ENCODE measurements around the gene FGFR3. TPM values are rescaled to one million over a fixed set of nuclear protein-coding genes. Genes with fewer than 3 reads are reported as not detected.

The FGFR3 gene
- total RNA-seq, 3 donors from 2014 or later (not counting 1 experiment from before 2014, with no cell fraction given), result not detected

DNA sequence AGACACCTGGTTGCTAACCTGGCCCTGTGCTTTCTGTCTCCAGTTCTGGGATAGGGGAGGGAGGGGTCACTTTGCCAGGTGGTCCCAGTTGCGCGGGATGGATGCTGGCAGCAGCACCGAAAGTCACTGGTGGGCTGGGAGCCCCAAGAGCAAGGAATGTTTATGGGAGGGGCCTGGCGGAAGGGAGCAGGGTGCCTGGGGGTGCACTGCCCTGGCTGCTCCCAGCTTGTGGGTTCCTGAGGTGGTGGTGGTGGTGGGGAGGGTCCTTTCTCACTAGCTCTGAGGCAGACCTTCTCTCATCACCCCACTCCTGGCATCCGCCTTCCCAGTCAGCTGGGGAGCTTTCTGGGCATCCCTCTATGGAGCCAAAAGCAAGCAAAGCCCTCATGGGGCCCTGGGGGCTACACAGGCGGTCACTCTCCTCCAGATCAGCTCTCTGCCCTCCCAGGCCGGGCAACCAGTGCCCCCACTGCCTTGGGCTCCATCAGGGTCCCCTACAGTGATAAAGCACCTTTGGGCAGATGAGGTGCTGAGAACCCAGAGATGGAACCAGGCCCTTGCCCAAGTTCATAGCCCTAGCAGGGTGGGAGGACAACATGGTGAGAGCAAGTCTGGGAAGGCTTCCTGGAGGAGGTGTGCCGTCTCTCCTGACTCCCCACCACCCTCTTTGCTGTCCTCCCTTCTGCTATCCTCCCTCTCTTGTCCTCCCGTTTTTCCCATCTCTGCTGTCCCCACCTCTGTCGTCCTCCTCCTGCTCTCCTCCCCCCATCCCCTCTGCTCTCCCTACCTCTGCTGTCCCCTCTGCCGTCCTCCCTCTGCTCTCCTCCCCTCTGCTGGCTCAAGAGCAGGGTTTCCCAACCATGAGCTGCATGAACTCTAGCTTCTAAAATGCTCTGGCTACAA is 16.0 kb downstream of the FGFR3 start:
- no peak overlapping the region for H3K4me3 Mint-ChIP-seq
- TF ChIP-seq, protein P1, sequence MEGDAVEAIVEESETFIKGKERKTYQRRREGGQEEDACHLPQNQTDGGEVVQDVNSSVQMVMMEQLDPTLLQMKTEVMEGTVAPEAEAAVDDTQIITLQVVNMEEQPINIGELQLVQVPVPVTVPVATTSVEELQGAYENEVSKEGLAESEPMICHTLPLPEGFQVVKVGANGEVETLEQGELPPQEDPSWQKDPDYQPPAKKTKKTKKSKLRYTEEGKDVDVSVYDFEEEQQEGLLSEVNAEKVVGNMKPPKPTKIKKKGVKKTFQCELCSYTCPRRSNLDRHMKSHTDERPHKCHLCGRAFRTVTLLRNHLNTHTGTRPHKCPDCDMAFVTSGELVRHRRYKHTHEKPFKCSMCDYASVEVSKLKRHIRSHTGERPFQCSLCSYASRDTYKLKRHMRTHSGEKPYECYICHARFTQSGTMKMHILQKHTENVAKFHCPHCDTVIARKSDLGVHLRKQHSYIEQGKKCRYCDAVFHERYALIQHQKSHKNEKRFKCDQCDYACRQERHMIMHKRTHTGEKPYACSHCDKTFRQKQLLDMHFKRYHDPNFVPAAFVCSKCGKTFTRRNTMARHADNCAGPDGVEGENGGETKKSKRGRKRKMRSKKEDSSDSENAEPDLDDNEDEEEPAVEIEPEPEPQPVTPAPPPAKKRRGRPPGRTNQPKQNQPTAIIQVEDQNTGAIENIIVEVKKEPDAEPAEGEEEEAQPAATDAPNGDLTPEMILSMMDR (IDR thresholded peaks at IDR 0.05), result no peak
- no peak overlapping the region for H3K27ac Mint-ChIP-seq
- H3K9me3 ChIP-seq (ENCODE audit: control insufficient read depth, insufficient read depth, low read length), result no peaks in the 10 kb centered on the region
- 94% methylated on average over 11 of the region's 11 CpGs for WGBS (ENCODE audit: insufficient coverage)
- no peak overlapping the region for H3K27ac ChIP-seq (ENCODE audit: low read length)
- no peaks in the 10 kb centered on the region for H3K27me3 Mint-ChIP-seq (ENCODE audit: low read depth in 2 of 2)
- H3K4me1 Mint-ChIP-seq, result no peaks in the 10 kb centered on the region
- no peaks in the 10 kb centered on the region for H3K27me3 ChIP-seq (ENCODE audit: control insufficient read depth, insufficient read depth, low read length)
- H3K4me3 ChIP-seq (ENCODE audit: low read length), result no peak overlapping the region
- no peaks in the 10 kb centered on the region for H3K36me3 Mint-ChIP-seq
- H3K4me1 ChIP-seq (ENCODE audit: control insufficient read depth, insufficient read depth, low read length), result no peaks in the 10 kb centered on the region
- intact Hi-C loops (cut with micrococcal nuclease), result no loop called here
- H3K9me3 Mint-ChIP-seq, result no peaks in the 10 kb centered on the region
- ATAC-seq, result no peak
- no peak for DNase-seq
- H3K36me3 ChIP-seq (ENCODE audit: control insufficient read depth, insufficient read depth, low read length), result peaks cover 5% of the 10 kb centered on the region

DNA sequence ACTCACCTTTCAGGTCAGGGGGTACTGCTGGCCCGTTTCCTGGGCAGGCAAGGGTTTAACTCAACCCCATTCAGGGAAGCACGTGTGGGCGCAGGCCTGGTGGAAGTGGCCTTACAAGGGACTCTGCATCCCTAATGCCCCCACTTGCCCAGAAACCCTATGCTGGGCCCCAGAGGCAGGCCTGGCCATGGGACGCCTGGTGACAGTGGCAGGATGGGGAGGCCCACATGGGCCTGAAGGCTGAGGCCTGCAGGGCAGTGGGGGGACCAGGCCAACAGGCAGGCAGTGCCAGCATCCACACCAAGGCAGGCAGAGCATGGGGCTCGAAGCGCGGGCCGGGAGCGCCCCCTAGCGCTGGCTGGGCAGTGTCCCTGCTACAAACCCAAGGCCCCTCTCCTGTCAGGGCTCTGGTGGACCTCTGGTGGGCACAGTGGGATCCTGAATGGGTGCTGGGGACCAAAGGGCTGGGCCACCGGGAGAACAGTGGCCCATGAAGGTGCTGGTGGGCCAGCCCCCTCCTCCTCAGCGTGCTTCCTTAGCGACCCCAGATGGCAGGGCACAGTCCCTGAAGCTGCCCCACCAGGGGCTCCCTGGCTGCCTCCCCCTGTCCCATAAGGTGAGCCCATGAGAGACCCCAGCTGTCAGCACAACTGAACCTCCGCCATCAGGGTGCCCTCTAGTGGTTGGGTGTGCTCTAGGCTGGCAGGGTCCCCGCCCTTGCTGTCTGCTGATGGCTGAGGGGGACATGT is 16.8 kb downstream of the FGFR3 start:
- intact Hi-C loops (cut with micrococcal nuclease), result loop anchor here (10.0 kb wide), 1 partner anchor 65 kb away; no protein-coding TSS in a partner anchor
- H3K36me3 Mint-ChIP-seq, result no peaks in the 10 kb centered on the region
- Histone ChIP-seq H3K4me3 (ENCODE audit: low read length) (no peak overlapping the region), H3K27ac (ENCODE audit: low read length) (no peak overlapping the region), H3K36me3 (ENCODE audit: control insufficient read depth, insufficient read depth, low read length) (peaks cover 6% of the 10 kb centered on the region), H3K27me3 (ENCODE audit: control insufficient read depth, insufficient read depth, low read length) (no peaks in the 10 kb centered on the region), H3K4me1 (ENCODE audit: control insufficient read depth, insufficient read depth, low read length) (no peaks in the 10 kb centered on the region), H3K9me3 (ENCODE audit: control insufficient read depth, insufficient read depth, low read length) (no peaks in the 10 kb centered on the region)
- no peaks in the 10 kb centered on the region for H3K27me3 Mint-ChIP-seq (ENCODE audit: low read depth in 2 of 2)
- ATAC-seq, result peak; percentile 27 to 75 (median 62)
- no peaks in the 10 kb centered on the region for H3K4me1 Mint-ChIP-seq
- H3K9me3 Mint-ChIP-seq, result no peaks in the 10 kb centered on the region
- no peak overlapping the region for H3K4me3 Mint-ChIP-seq
- peak; percentile 54 to 77 for DNase-seq
- TF ChIP-seq, protein P1 (IDR thresholded peaks at IDR 0.05), result peak; percentile 64
- WGBS (ENCODE audit: insufficient coverage), result 38% methylated on average over 15 of the region's 15 CpGs
- no peak overlapping the region for H3K27ac Mint-ChIP-seq

DNA sequence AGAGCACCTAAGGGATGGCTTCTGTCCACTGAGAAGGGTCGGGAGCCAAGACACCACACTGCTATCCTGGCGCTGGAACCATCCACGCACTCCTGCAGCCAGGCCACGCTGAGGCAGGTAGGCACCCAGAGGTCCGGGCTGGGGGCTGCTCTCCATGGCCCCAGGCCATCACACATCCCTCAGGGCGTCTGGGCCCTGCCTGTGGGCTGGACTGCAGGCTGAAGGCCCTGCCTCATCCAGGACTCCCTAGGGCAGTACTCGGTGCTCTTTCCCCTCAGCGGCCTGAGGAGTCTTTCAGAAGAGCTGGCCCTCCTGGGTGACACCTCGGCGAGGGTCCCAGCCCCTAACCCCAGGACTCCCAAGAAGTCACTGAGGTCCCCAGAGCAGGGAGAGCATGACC is 17.7 kb downstream of the FGFR3 start:
- Mint-ChIP-seq H3K36me3 (no peaks in the 10 kb centered on the region), H3K4me3 (no peak overlapping the region), H3K4me1 (no peaks in the 10 kb centered on the region), H3K27me3 (ENCODE audit: low read depth in 2 of 2) (no peaks in the 10 kb centered on the region), H3K9me3 (no peaks in the 10 kb centered on the region), H3K27ac (no peak overlapping the region)
- H3K9me3 ChIP-seq (ENCODE audit: control insufficient read depth, insufficient read depth, low read length), result no peaks in the 10 kb centered on the region
- no peak overlapping the region for H3K4me3 ChIP-seq (ENCODE audit: low read length)
- H3K27ac ChIP-seq (ENCODE audit: low read length), result no peak overlapping the region
- H3K27me3 ChIP-seq (ENCODE audit: control insufficient read depth, insufficient read depth, low read length), result no peaks in the 10 kb centered on the region
- ATAC-seq, result no peak
- intact Hi-C loops (cut with micrococcal nuclease), result loop anchor here (10.0 kb wide), 1 partner anchor 66 kb away; no protein-coding TSS in a partner anchor
- 94% methylated on average over 10 of the region's 10 CpGs for WGBS (ENCODE audit: insufficient coverage)
- no peak for DNase-seq
- H3K36me3 ChIP-seq (ENCODE audit: control insufficient read depth, insufficient read depth, low read length), result peaks cover 14% of the 10 kb centered on the region
- no peaks in the 10 kb centered on the region for H3K4me1 ChIP-seq (ENCODE audit: control insufficient read depth, insufficient read depth, low read length)
- TF ChIP-seq, protein P1 (IDR thresholded peaks at IDR 0.05), result no peak
